ENCODE measurements around the gene IPO5.

Gene IPO5

DNA sequence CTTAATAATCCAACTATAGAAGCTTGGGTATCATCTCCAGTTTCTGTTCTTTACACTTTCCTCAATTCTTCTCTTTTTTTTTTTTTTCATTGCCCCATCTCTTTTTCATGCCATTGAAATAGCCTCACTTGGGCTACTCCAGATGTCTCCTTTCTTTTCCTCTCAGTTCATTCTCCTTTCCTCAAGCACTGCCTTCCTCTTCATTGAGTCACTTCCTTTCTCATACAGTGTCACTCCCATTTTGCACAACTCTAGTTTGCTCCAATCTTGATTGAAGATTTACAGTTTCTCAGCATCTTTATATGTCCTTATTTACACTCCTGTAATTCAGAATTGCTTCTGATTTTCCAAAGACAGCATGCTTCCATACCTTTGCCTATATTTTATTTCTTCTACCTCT lies 61.3 kb downstream of the IPO5 start:
- Histone ChIP-seq H2AK5ac (ENCODE audit: low read length) (no peak overlapping the region), H3K79me2 (ENCODE audit: control insufficient read depth, insufficient read depth, low read length, poor library complexity) (no peaks in the 10 kb centered on the region), H3K4me3 (ENCODE audit: low read depth, low read length) (no peak overlapping the region), H2AFZ (ENCODE audit: insufficient read depth, low read length, poor library complexity) (no peak overlapping the region), H3K27ac (ENCODE audit: low read depth, low read length) (no peak overlapping the region), H4K8ac (ENCODE audit: low read depth, low read length) (no peak overlapping the region), H3K36me3 (ENCODE audit: control insufficient read depth in 1 of 2, insufficient read depth in 2 of 2, low read length in 2 of 2) (peaks cover 29 to 35% of the 10 kb centered on the region in 2 experiments), H3K4me1 (ENCODE audit: control insufficient read depth in 1 of 2, insufficient read depth in 2 of 2, low read length in 2 of 2) (no peaks in the 10 kb centered on the region), H3K9ac (ENCODE audit: low read length) (no peak overlapping the region), H3K23ac (ENCODE audit: low read length) (no peak overlapping the region), H3K4ac (ENCODE audit: low read depth, low read length) (no peak overlapping the region), H2BK5ac (ENCODE audit: low read depth, low read length, poor library complexity) (no peak overlapping the region), H3K4me2 (ENCODE audit: low read length) (no peak overlapping the region), H3K9me3 (ENCODE audit: insufficient read depth, low read depth, low read length) (no peaks in the 10 kb centered on the region), H3K18ac (ENCODE audit: low read length) (no peak overlapping the region), H3K79me1 (ENCODE audit: low read length) (no peaks in the 10 kb centered on the region), H3K27me3 (ENCODE audit: insufficient read depth, low read length) (no peaks in the 10 kb centered on the region), H2BK120ac (ENCODE audit: insufficient read depth, low read length, poor library complexity) (no peak overlapping the region), H4K91ac (ENCODE audit: low read depth, low read length) (no peak overlapping the region), H3K14ac (ENCODE audit: low read length) (no peak overlapping the region), H2BK12ac (ENCODE audit: low read length) (no peak overlapping the region), H4K12ac (ENCODE audit: low read depth, low read length) (no peak overlapping the region)
- DNase-seq: peak in 1 of 2 donors; percentile 54

DNA sequence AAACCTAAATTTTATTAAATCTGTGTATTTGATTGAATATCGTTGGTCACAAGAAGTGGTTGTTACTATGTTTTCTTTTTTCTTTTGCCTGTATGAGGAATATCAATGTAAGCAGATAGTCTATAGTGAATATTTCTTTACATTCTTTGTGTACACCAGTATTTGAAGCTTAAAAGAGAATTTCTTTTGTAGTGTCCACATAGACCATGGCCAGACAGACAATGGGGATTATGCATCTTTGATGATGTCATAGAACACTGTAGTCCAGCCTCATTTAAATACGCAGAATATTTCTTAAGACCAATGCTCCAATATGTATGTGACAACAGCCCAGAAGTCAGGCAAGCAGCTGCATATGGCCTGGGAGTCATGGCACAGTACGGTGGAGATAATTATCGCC lies 64.8 kb downstream of the IPO5 start:
- Histone ChIP-seq H3K79me2 (ENCODE audit: control insufficient read depth, insufficient read depth, low read length, poor library complexity) (no peaks in the 10 kb centered on the region), H3K23ac (ENCODE audit: low read length) (no peak overlapping the region), H3K79me1 (ENCODE audit: low read length) (no peaks in the 10 kb centered on the region), H2AFZ (ENCODE audit: insufficient read depth, low read length, poor library complexity) (no peak overlapping the region), H3K36me3 (ENCODE audit: control insufficient read depth in 1 of 2, insufficient read depth in 2 of 2, low read length in 2 of 2) (peaks cover 23 to 35% of the 10 kb centered on the region in 2 experiments), H4K12ac (ENCODE audit: low read depth, low read length) (no peak overlapping the region), H3K9me3 (ENCODE audit: insufficient read depth, low read depth, low read length) (no peaks in the 10 kb centered on the region), H2BK12ac (ENCODE audit: low read length) (no peak overlapping the region), H3K4me1 (ENCODE audit: control insufficient read depth in 1 of 2, insufficient read depth in 2 of 2, low read length in 2 of 2) (no peaks in the 10 kb centered on the region), H2BK120ac (ENCODE audit: insufficient read depth, low read length, poor library complexity) (no peak overlapping the region), H2BK5ac (ENCODE audit: low read depth, low read length, poor library complexity) (no peak overlapping the region), H3K4me3 (ENCODE audit: low read depth, low read length) (no peak overlapping the region), H3K27ac (ENCODE audit: low read depth, low read length) (no peak overlapping the region), H2AK5ac (ENCODE audit: low read length) (no peak overlapping the region), H4K8ac (ENCODE audit: low read depth, low read length) (no peak overlapping the region), H3K9ac (ENCODE audit: low read length) (no peak overlapping the region), H3K18ac (ENCODE audit: low read length) (no peak overlapping the region), H3K4ac (ENCODE audit: low read depth, low read length) (no peak overlapping the region), H3K4me2 (ENCODE audit: low read length) (no peak overlapping the region), H4K91ac (ENCODE audit: low read depth, low read length) (no peak overlapping the region), H3K27me3 (ENCODE audit: insufficient read depth, low read length) (no peaks in the 10 kb centered on the region), H3K14ac (ENCODE audit: low read length) (no peak overlapping the region)
- DNase-seq: no peak
- no CpG with 5 or more reads among the region's 4 CpGs for WGBS (ENCODE audit: extremely low coverage, insufficient coverage, insufficient read length)

DNA sequence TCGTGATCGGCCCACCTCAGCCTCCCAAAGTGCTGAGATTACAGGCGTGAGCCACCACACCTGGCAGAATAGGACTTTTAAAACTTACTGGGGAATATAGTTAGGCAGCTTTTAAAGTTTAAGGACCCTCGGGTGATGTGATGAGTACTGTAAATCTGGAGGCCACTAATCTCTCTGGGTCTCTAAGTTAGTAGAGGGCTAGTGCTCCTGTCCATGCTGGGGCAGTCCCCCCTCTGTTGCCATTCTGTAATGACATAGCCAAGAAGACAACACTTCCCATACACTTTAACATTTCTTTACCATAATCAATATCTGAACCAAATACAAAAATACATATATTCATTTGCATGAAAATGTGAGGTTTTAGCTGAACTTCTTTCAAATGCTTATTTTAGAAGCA lies 65.7 kb downstream of the IPO5 start:
- Histone ChIP-seq H3K9ac (ENCODE audit: low read length) (no peak overlapping the region), H3K79me2 (ENCODE audit: control insufficient read depth, insufficient read depth, low read length, poor library complexity) (no peaks in the 10 kb centered on the region), H3K27me3 (ENCODE audit: insufficient read depth, low read length) (no peaks in the 10 kb centered on the region), H3K36me3 (ENCODE audit: control insufficient read depth in 1 of 2, insufficient read depth in 2 of 2, low read length in 2 of 2) (peaks cover 19 to 35% of the 10 kb centered on the region in 2 experiments), H3K4me1 (ENCODE audit: control insufficient read depth in 1 of 2, insufficient read depth in 2 of 2, low read length in 2 of 2) (no peaks in the 10 kb centered on the region), H3K23ac (ENCODE audit: low read length) (no peak overlapping the region), H3K14ac (ENCODE audit: low read length) (no peak overlapping the region), H3K4me2 (ENCODE audit: low read length) (no peak overlapping the region), H3K27ac (ENCODE audit: low read depth, low read length) (no peak overlapping the region), H3K18ac (ENCODE audit: low read length) (no peak overlapping the region), H4K91ac (ENCODE audit: low read depth, low read length) (no peak overlapping the region), H2AFZ (ENCODE audit: insufficient read depth, low read length, poor library complexity) (no peak overlapping the region), H2AK5ac (ENCODE audit: low read length) (no peak overlapping the region), H4K8ac (ENCODE audit: low read depth, low read length) (no peak overlapping the region), H2BK120ac (ENCODE audit: insufficient read depth, low read length, poor library complexity) (no peak overlapping the region), H3K79me1 (ENCODE audit: low read length) (no peaks in the 10 kb centered on the region), H2BK12ac (ENCODE audit: low read length) (no peak overlapping the region), H2BK5ac (ENCODE audit: low read depth, low read length, poor library complexity) (no peak overlapping the region), H4K12ac (ENCODE audit: low read depth, low read length) (no peak overlapping the region), H3K4me3 (ENCODE audit: low read depth, low read length) (no peak overlapping the region), H3K9me3 (ENCODE audit: insufficient read depth, low read depth, low read length) (no peaks in the 10 kb centered on the region), H3K4ac (ENCODE audit: low read depth, low read length) (no peak overlapping the region)
- no CpG with 5 or more reads among the region's 4 CpGs for WGBS (ENCODE audit: extremely low coverage, insufficient coverage, insufficient read length)
- no peak for DNase-seq

DNA sequence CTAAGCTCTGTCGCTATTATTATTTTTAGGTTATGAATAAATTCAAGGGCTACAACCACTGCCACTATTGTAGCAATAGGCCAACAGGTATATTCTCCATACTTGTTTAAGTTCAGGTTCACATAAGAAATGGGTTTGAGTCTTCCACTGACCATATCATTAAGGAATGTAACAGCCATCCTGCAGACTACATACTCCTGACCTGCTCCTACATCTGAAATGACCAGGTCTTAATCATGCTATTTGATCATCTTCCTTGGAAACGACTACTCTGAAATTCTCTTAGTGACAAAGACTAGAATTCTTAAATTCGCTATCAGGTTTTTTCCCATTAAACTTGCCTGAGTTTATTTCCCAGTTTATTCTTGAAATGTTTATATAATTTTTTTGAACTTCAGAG lies 66.8 kb downstream of the IPO5 start:
- Histone ChIP-seq H4K8ac (ENCODE audit: low read depth, low read length) (no peak overlapping the region), H3K9me3 (ENCODE audit: insufficient read depth, low read depth, low read length) (no peaks in the 10 kb centered on the region), H2AFZ (ENCODE audit: insufficient read depth, low read length, poor library complexity) (no peak overlapping the region), H3K9ac (ENCODE audit: low read length) (no peak overlapping the region), H2AK5ac (ENCODE audit: low read length) (no peak overlapping the region), H4K12ac (ENCODE audit: low read depth, low read length) (no peak overlapping the region), H2BK12ac (ENCODE audit: low read length) (no peak overlapping the region), H3K23ac (ENCODE audit: low read length) (no peak overlapping the region), H2BK120ac (ENCODE audit: insufficient read depth, low read length, poor library complexity) (no peak overlapping the region), H3K18ac (ENCODE audit: low read length) (no peak overlapping the region), H3K79me1 (ENCODE audit: low read length) (no peaks in the 10 kb centered on the region), H3K27ac (ENCODE audit: low read depth, low read length) (no peak overlapping the region), H3K4ac (ENCODE audit: low read depth, low read length) (no peak overlapping the region), H3K4me2 (ENCODE audit: low read length) (no peak overlapping the region), H3K79me2 (ENCODE audit: control insufficient read depth, insufficient read depth, low read length, poor library complexity) (no peaks in the 10 kb centered on the region), H4K91ac (ENCODE audit: low read depth, low read length) (no peak overlapping the region), H3K4me3 (ENCODE audit: low read depth, low read length) (no peak overlapping the region), H3K36me3 (ENCODE audit: control insufficient read depth in 1 of 2, insufficient read depth in 2 of 2, low read length in 2 of 2) (peaks cover 18 to 34% of the 10 kb centered on the region in 2 experiments), H3K14ac (ENCODE audit: low read length) (no peak overlapping the region), H2BK5ac (ENCODE audit: low read depth, low read length, poor library complexity) (no peak overlapping the region), H3K27me3 (ENCODE audit: insufficient read depth, low read length) (no peaks in the 10 kb centered on the region), H3K4me1 (ENCODE audit: control insufficient read depth in 1 of 2, insufficient read depth in 2 of 2, low read length in 2 of 2) (no peaks in the 10 kb centered on the region)
- no peak for DNase-seq
- WGBS (ENCODE audit: extremely low coverage, insufficient coverage, insufficient read length): no CpG with 5 or more reads among the region's 3 CpGs
